Jurkat, Clone E6-1 (cell line): ENCODE data around the gene CFAP97D1. TPM values are rescaled to one million over a fixed set of nuclear protein-coding genes. Genes with fewer than 3 reads are reported as not detected.

ENCODE experiments used
- DNase-seq: peaks from one replicate; pipeline ENCODE4 v3.0.0-alpha.2; 2011; ENCODE audit warnings: low read depth, low spot score
- H3K4me3 ChIP-seq: 2 replicates; pipeline ENCODE4 v1.5.1; 2011; ENCODE audit warnings: mild to moderate bottlenecking, low read length, control low read depth, moderate library complexity
- polyA plus RNA-seq: library from polyadenylated mRNA; unstranded; fragments of >200 nt; gene quantifications from one replicate; pipeline ENCODE4 v1.2.1, GENCODE V29; 2012; ENCODE audit warnings: missing spikeins; ENCODE audit not compliant: insufficient read length, insufficient read depth

CFAP97D1 gene
- polyA plus RNA-seq: not detected

DNA sequence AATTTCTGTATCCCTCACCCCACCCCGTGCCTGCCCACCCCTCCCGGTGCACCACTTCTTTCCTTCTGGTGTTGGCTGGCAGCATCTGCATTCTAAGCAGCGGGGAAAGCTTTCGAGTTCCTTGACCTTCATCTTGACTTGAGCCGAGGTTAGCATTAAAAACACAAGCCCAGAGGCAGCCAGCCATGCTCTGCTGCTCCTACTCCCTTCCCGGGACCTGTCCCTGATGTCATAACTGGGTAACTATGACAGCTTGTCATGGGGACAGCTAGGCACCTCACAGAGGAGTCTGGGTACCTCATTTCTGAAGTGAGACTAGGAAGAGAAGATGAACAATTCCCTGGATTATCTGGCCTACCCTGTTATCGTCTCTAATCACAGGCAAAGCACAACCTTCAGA lies at the start of gene CFAP97D1:
TSS of gene CFAP97D1 (plus strand) at position 301 of the 400 bp plus-strand sequence. CDS start at position 329, 28 bp downstream.
- peak within 1 kb of the TSS; percentile 70 for H3K4me3 ChIP-seq

DNA sequence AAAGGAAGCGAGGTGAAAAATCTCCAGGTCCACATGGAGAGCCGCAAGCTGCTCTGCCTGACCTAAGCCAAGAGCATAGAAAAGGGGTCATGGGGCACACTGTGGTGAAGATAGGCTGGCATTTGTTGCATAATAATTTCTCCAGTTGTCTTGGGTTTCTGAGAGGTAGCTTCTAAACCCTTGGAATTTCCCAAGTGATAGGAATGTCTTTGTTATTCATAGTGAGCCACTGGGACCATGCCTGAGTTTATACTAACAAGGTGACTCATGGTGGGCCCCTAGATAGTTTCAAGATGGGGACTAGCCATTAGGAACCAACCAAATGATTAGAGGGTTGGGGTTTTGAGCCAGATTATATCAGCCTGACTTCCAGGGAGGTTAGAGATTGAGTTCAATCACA lies 47.3 kb upstream of the CFAP97D1 start:
- DNase-seq: no peak
- no peak overlapping the region for H3K4me3 ChIP-seq

More for the DNA sequence above, at the start of gene CFAP97D1:
- DNase-seq: no peak

DNA sequence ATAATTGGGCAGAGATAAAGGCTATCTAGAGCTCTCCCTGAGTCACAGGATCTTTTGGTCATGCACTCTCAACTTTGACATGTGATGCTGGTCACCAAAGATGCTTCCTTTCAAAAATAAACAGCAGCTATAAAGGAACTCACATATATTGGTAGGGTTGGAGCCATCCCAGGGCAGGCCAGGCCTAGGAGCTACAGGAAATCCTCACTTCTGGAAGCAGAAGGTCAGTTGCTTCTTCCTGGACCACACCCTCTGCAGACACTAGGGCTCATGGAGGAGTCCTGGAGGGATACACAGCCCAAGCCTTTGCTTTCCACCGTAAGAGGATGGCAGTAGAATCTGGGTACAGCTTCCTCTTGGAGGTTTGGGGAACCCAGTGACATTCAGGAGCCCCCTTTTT lies 46.3 kb upstream of the CFAP97D1 start:
- H3K4me3 ChIP-seq: no peak overlapping the region
- DNase-seq: no peak

DNA sequence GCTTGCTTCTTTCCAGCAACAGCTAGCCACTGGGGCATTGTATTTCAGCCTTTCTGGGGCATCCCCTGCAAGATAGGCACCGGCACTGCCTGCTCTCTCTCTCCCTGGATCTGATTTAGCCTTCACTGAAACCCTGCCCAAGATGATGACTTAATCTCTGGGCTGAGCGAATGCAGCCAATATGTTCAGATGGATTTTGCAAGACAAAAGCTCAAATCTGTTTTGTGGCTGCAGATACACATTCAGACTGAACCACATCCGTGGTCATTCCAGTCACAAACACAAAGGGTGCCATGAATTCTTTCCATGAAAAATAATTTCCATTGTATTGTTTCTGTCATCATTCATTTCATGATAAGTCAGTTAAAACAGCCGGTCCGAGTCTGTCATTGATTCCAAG lies 45.9 kb upstream of the CFAP97D1 start:
- H3K4me3 ChIP-seq: no peak overlapping the region
- no peak for DNase-seq

DNA sequence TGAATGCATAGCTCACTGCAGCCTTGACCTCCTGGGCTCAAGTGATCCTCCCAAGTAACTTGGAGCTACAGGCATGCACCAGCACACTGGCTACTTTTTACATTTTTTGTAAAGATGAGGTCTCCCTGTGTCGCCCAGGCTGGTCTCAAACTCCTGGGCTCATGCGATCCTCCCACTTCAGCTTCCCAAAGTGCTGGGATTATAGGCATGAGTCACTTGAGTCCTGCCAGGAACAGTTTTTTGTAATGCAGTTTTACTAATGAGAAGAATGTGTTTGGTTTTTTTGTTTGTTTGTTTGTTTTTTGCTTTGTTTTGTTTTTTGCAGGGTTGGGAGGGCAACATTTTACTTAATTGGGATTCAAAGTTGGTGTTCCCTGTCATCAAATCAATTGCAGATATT lies 43.8 kb upstream of the CFAP97D1 start:
- DNase-seq: no peak
- no peak overlapping the region for H3K4me3 ChIP-seq

DNA sequence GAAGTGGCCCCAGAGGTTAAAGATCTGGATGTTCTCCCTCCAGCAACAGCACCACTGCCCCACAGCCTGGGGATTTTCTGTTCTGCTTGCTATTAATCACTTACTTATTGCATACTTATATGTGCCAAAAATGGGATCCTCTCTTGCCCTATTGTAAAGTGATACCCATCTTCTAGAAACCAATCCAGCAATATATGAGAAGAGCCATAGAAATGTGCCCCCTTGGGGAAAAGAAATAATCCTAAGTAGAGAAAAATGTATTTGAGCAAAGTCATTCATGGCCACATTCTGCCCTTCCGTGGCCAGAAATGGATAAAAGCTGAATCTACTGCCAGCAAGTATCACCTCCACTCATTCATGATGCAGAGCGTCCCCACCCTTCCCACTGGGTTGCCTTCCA lies 42.5 kb upstream of the CFAP97D1 start:
- no peak overlapping the region for H3K4me3 ChIP-seq
- DNase-seq: no peak

DNA sequence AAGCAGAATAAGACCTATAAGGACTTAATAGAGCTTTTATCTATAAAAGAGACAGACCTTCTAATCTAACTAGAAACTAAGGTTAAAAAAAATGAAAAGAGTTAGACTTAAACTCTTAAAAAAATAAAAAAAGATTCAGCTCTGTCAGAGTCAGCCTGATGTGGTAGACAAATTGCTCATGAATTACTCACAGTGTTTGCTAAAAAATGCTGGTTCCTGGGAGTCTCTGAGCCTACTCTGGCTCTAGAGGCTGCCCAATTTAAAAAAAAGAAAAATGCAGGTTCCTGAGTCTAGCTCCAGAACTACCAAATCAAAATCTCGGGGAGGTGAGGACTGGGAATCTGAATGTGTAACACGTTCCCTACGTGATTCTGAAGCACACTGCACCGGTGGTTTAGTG lies 39.7 kb upstream of the CFAP97D1 start:
- DNase-seq: no peak
- no peak overlapping the region for H3K4me3 ChIP-seq

DNA sequence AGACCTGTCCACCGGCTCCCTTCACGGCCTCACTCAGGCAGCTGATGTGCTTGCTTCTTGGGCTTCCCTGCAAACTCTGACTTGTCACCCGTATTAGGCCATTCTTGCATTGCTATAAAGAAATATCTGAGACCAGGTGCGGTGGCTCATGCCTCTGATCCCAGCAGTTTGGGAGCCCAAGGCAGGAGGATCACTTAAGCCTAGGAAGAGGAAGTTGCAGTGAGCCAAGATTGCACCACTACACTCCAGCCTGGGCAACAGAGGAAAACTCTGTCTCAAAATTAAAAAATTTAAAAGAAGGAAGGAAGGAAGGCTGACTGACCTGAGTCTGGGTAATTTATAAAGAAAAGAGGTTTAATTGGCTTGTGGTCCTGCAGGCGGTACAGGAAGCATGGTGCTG lies 38.6 kb upstream of the CFAP97D1 start:
- no peak for DNase-seq
- H3K4me3 ChIP-seq: no peak overlapping the region

DNA sequence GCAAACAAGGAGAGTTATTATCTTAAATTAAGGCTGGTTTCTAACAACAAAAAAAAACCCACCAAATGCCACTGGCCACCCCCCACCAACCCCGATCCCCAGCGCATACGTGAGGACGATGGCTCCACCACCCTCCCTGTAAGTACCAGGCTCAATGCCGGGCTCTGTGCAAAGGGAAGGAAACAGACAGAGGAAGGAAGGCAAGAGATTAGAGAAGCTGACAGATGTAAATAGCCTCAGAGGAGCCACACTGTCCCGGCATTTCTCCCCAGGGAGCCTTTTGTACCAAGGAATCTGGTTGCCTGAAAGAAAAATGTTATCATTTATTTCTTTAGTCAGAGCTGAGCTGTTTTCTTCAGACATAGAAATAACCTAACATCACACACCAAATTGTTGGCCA lies 34.7 kb upstream of the CFAP97D1 start:
- no peak for DNase-seq

DNA sequence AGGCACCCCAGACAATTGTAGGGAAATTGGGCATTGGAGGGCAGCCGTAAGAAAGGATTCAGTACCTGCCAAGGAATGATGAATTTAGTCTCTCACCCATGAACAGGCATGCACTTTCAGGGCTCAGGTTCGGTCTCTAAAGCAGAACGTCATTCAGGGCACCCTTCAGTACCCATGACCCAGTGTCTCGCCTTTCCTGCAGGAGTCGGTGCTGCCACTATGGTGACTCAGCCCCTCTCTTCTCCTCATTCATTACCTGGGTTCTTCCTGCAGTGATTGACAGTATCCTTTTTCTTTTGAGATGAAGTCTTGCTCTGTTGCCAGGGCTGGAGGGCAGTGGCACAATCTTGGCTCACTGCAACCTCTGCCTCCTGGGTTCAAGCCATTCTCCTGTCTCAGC lies 30.1 kb upstream of the CFAP97D1 start:
- H3K4me3 ChIP-seq: no peak overlapping the region
- no peak for DNase-seq

More for the DNA sequence above, 34.7 kb upstream of the CFAP97D1 start:
- H3K4me3 ChIP-seq: no peak overlapping the region

DNA sequence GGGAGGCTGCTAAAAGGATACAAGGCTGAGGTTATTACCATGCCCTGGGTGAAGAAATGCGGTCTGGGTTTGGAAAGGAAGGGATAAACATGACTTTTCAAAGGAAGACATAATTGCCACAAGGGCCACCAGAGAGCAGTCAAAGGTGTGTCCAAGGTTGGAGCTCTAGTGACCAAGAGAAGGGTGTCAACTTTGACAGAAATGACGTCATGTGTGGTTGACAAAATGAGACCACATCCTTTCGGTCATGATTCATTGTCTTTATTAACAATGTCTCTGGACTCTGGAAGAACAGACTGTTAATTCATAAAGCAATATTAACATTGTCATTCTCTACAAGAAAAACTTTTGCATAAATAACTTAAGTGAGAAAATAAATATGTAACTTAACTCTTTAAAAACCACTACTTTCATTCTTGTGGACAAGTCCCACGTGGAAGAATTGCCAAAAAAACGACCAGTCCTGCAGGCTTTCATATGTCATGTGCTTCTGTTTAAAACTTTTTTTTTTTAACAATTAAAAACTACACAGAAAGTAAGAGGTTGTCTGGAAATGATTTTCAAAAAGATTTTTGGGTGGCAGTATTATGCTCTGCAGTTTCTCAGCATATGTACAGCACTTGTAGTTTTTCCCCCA lies 26.6 kb upstream of the CFAP97D1 start:
- H3K4me3 ChIP-seq: no peak overlapping the region
- DNase-seq: no peak

DNA sequence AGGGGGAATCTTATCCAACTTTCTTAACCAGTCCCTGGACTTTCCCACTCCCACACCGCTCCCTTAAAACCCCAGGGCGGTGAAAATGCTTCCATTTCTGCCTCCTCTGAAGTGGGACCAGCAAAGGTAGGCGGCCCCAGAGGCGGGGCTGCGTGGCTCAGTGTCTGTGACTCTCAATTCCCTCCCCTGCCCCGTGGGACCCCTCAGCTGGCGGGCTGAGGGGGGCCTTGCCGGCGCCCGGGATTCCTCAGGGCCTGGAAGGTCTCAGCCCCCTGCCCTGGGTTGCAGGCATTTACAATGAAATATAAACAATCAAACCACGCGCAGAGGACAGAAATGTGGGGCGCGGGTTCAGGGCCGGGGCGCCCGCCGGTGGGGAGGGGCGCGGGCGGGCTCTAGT lies 25.3 kb upstream of the CFAP97D1 start:
- DNase-seq: no peak
- no peak overlapping the region for H3K4me3 ChIP-seq

DNA sequence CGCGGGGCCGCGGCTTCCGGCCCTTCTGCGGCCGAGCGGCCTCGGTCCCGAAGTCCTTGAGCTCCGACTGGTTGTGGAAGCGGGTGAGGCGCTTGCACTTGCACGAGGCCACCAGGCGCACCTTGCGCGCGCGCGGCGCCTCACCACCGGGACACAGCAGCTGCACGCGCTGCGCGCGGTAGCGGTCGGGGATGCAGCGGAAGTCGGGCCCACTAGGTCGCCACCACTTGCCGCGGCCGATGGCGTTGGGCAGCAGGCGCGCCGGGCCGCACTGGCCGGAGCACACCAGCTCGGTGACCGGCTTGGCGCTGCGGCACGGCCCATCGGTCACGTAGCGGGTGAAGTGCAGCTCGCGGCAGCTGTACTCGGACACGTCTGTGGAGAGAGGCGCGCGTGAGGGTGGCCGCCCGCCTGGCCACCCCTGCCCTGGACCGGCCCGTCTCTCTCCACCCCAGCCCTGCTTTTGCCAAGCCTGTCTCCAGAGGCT lies 24.8 kb upstream of the CFAP97D1 start:
- DNase-seq: no peak
- H3K4me3 ChIP-seq: no peak overlapping the region

DNA sequence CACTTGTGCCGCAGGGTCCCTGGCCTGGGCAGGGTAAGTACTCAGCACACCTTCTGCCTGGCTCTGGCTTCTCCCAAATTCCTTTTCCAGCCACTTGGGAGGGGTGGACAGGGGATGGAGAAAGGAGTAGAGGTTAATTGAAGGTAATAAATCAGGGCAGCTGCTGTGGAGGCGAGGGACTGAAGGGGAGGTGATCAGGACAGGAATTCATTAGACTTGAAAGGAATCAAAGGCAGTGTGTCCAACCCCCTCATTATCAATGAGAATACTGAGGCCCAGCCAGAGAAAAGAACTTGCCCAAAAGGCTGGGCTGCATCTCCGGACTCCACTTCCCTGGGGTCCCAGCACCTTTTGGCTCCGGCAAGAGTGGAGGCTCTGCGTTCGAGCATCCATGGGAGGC lies 24.0 kb upstream of the CFAP97D1 start:
- DNase-seq: no peak
- no peak overlapping the region for H3K4me3 ChIP-seq

DNA sequence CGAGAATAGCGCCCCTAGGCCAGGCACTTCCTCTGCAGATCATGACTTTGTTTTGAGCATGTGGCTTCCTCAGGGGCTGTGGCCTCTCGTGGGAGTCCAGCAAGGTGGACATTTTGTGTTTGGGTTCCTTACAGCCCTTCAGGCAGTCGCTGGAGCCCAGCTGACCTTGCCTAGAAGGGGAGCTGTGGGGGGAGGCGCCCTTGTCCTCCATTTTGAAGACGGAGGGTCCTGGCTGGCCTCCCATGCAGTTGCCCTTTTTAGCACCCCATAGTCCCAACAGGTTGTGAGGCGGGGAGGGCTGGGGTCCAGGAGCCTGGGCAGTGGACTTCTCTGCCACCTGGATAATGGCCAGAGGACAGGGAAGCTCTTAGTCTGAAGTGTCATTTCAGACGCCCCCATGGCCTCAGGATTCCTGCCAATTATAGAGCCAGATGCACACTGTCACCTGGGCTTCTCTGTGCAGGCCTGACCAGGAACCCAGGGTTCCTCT lies 23.0 kb upstream of the CFAP97D1 start:
- DNase-seq: no peak
- H3K4me3 ChIP-seq: no peak overlapping the region

DNA sequence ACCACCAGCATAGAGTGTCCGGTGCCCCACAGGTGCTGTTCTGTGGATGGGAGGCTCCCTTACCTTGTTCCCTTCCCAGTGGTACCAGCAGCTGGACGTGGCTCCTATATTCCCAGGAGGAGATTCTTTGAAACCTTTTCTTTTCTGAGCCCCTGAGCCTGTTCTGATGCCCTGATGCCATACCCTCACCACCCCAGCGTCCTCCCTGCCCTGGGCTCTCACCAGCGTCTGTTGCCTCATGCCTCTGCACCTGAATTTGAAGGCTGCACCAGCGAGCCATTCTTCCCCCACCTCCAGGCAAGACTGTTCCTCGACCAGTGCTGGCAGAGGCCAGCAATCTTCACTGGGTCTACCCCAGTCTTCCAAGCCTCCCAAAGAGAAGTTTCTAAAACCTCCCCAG lies 22.1 kb upstream of the CFAP97D1 start:
- no peak for DNase-seq
- H3K4me3 ChIP-seq: no peak overlapping the region

DNA sequence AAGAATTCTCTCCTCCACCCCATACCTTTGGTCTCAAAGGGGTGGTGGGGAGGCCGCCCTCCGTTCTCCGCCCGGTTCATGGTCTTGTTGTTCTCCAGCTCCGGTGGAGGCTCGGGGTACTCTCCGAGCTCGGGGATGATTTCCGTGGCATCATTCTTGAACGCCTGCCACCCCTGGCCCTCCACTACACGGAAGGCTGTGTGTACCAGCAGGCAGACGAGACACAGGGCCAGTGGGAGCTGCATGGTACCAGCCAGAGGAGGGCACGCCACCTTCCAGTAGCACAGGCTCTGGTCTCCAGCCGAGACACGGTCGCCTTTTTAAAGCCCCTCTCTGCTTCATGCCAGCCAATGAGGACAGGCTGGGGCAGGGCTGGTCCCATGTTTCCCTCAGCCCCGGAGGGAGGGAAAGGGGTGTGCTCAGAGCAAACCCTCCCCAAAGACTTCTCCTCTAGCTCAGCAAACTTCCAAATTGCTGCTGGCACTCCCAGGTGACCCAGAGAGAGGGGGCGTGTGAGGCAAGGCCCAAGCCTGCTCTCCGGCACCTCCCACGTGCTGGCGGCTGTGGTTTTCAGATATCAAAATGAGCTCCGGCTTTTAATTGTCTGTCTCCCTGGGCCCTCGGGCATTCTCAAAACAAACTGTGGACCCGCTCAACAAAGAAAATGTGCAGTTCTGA lies 21.6 kb upstream of the CFAP97D1 start, which contains the start of gene SOST:
TSS of gene SOST (minus strand) at position 295 of the 678 bp plus-strand sequence. CDS start at position 245, 50 bp downstream.
- no peak within 1 kb of the TSS for H3K4me3 ChIP-seq
- no peak for DNase-seq

DNA sequence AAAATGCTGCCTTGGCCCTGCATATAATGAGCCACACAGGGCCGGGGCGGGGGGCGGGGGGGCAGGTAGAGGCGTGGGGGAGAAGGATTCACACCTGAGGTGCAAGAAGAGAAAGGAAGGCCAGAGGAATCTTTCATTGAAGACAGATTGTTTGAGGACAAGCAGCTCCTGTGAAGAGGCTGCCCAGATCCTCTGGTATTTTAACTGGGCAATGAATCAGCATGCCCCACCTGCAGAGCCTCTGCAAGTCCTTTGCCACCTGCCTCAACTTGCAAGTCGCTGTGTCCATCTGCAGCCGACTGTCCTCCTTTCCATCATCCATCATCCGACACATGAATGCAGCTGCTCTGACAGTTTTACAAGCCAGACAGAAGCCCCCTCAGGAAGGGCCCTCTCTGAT lies 20.4 kb upstream of the CFAP97D1 start:
- DNase-seq: no peak
- H3K4me3 ChIP-seq: no peak overlapping the region

DNA sequence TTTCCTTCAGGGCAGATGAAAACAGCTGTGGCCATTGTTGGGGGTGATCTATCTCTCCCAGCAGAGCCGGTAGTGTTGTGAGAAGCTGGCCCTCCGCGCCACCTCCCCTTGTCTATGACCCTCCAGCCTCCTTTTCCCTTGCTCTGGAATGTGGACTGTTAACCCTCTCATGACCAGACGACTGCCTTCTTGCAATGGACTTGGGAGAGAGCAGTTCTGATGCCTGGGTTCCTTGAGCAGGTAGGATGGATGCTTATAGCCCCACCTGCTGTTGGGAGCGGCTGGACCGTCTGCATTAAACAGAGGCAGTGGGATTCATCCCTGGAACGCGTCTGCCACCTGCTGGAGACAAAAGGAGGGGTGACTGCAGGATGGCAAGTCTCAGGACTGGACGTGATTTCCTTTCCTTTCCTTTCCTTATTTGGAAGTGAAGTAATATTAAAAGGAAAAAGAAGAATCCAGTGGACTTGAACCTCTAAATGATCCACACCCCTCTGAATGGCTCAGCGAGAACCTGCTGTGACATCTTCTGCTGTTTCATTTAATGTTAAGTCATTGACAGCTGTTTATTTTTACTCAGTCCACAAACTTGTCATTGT lies 19.9 kb upstream of the CFAP97D1 start:
- DNase-seq: peak; percentile 79
- H3K4me3 ChIP-seq: no peak overlapping the region

DNA sequence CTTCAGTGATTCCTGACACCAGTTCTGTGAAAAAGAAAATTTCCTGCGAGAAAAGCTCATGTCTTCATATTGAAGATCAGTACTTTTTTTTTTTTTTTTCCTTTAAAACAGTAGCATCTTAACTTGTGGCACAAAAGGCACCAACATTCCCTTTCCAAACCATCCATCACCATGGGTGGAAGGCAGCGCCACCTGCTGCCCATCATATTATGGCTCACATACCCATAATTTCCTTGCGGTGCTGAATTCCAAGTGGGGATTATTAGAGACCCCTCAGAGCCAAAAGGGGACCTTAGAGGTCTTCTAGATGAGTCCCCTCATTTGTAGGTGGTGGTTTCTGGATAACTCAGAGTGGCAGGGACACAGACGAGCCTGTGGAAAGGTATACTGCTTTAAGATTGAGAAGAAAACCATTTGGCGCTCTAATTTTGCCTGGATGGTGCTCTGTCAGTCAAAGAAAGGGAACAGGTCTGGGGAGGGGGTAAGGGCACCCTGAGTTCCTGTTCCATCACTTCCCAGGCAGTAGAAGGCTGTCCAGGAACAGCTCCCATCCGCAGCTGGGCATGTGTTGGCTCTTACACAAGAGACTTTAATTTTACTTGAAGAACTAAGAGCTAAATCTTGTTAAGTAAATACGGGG lies 13.7 kb upstream of the CFAP97D1 start:
- no peak for DNase-seq
- H3K4me3 ChIP-seq: no peak overlapping the region
